Activated T-cell treated with anti-CD3 and anti-CD28 coated beads, Interleukin-2, amount 50 U/mL, for 72 hours (primary cell): ENCODE measurements around the gene CD200R1. TPM values are rescaled to one million over a fixed set of nuclear protein-coding genes. Genes with fewer than 3 reads are reported as not detected.

Experiments used
- ATAC-seq, 2 donors: fragments of 150-1000 bp; cut with Tn5 transposase; replicated peaks in 1 of 2; 2 replicates each; pipeline ENCODE4 v1.10.0; 2021; ENCODE audit warnings: moderate library complexity in 2 of 2, mild to moderate bottlenecking in 1 of 2
- DNase-seq, 2 donors: peaks; one replicate each; pipeline ENCODE4 v3.0.0; 2021 to 2022; ENCODE audit warnings: mixed read lengths in 1 of 2
- H3K27ac Mint-ChIP-seq: one replicate; pipeline ENCODE4 v1.8.0; 2022; ENCODE audit warnings: mild to moderate bottlenecking, moderate library complexity, mixed read lengths
- H3K27me3 Mint-ChIP-seq: one replicate; pipeline ENCODE4 v1.8.0; 2022; ENCODE audit warnings: low read depth, mixed read lengths
- H3K36me3 Mint-ChIP-seq, 2 donors: one replicate each; pipeline ENCODE4 v1.8.0; 2022; ENCODE audit warnings: mixed read lengths in 2 of 2, mild to moderate bottlenecking in 1 of 2; ENCODE audit not compliant: insufficient read depth in 2 of 2
- H3K4me1 Mint-ChIP-seq: one replicate; pipeline ENCODE4 v1.8.0; 2022; ENCODE audit warnings: low read depth, mixed read lengths
- H3K4me3 Mint-ChIP-seq, 2 donors: one replicate each; pipeline ENCODE4 v1.8.0; 2022; ENCODE audit warnings: mild to moderate bottlenecking in 2 of 2, mixed read lengths in 2 of 2, moderate library complexity in 2 of 2
- H3K9me3 Mint-ChIP-seq, 2 donors: one replicate each; pipeline ENCODE4 v1.8.0; 2022; ENCODE audit warnings: mixed read lengths in 2 of 2
- total RNA-seq, 2 donors: library from RNA; stranded (reverse); gene quantifications; one replicate each; pipeline ENCODE4 v1.2.3, GENCODE V29; 2022

Gene CD200R1
- total RNA-seq, result 1 to 10 TPM; 1.4 to 2.2 TPM

- Mint-ChIP-seq H3K9me3 (no peaks in the 10 kb centered on the region), H3K4me1 (peaks cover 81% of the 10 kb centered on the region), H3K27ac (peak within 1 kb of the TSS; percentile 92), H3K36me3 (no peaks in the 10 kb centered on the region), H3K27me3 (no peaks in the 10 kb centered on the region), H3K4me3 (peak within 1 kb of the TSS; percentile 89 to 94)
- ATAC-seq (peak in 1 of 2 donors; percentile 6), DNase-seq (no peak)
Observed at GRCh38 chr3:112974894-112975293, at the start of gene CD200R1. Gene CD200R1, minus strand, starts transcription at chr3:112975103. Its CDS starts 246 bp downstream, at chr3:112974857.

- H3K36me3 Mint-ChIP-seq, result peaks cover 5 to 8% of the 10 kb centered on the region in 2 donors
- no peaks in the 10 kb centered on the region for H3K27me3 Mint-ChIP-seq
- H3K4me3 Mint-ChIP-seq, result no peak overlapping the region
- peaks cover 42% of the 10 kb centered on the region for H3K4me1 Mint-ChIP-seq
- no peak for DNase-seq
- ATAC-seq, result no peak
- H3K9me3 Mint-ChIP-seq, result no peaks in the 10 kb centered on the region
- no peak overlapping the region for H3K27ac Mint-ChIP-seq
Observed at GRCh38 chr3:113021471-113021870, 46.6 kb upstream of the CD200R1 start.

GRCh38 chr3:113019182-113020137, 44.6 kb upstream of the CD200R1 start:
- H3K36me3 Mint-ChIP-seq, result peaks cover 11 to 12% of the 10 kb centered on the region in 2 donors
- H3K4me3 Mint-ChIP-seq, result peak overlapping the region; percentile 90 to 98
- no peaks in the 10 kb centered on the region for H3K27me3 Mint-ChIP-seq
- no peaks in the 10 kb centered on the region for H3K9me3 Mint-ChIP-seq
- H3K4me1 Mint-ChIP-seq, result peaks cover 56% of the 10 kb centered on the region
- H3K27ac Mint-ChIP-seq, result peak overlapping the region; percentile 98
- peak; percentile 92 for ATAC-seq
- peak; percentile 86 to 90 for DNase-seq

- Mint-ChIP-seq H3K4me3 (peak overlapping the region; percentile 90 to 98), H3K9me3 (no peaks in the 10 kb centered on the region), H3K27ac (peak overlapping the region; percentile 98), H3K4me1 (peaks cover 60% of the 10 kb centered on the region), H3K27me3 (no peaks in the 10 kb centered on the region), H3K36me3 (peaks cover 12 to 15% of the 10 kb centered on the region in 2 donors)
- DNase-seq, result peak in 1 of 2 donors; percentile 31
- ATAC-seq, result peak in 1 of 2 donors; percentile 17
Observed at GRCh38 chr3:113018536-113019181, 43.8 kb upstream of the CD200R1 start.

GRCh38 chr3:113013593-113013992, 38.7 kb upstream of the CD200R1 start:
- peak overlapping the region; percentile 95 for H3K27ac Mint-ChIP-seq
- no peaks in the 10 kb centered on the region for H3K27me3 Mint-ChIP-seq
- H3K9me3 Mint-ChIP-seq, result no peaks in the 10 kb centered on the region
- H3K4me3 Mint-ChIP-seq, result peak overlapping the region in 1 of 2 donors; percentile 66
- ATAC-seq, result no peak
- H3K4me1 Mint-ChIP-seq, result peaks cover 76% of the 10 kb centered on the region
- DNase-seq, result no peak
- H3K36me3 Mint-ChIP-seq, result peaks cover 21 to 45% of the 10 kb centered on the region in 2 donors

GRCh38 chr3:113008117-113008516, 33.2 kb upstream of the CD200R1 start:
- H3K27ac Mint-ChIP-seq, result peak overlapping the region; percentile 67
- H3K27me3 Mint-ChIP-seq, result no peaks in the 10 kb centered on the region
- H3K4me1 Mint-ChIP-seq, result peaks cover 85% of the 10 kb centered on the region
- peak overlapping the region in 1 of 2 donors; percentile 19 for H3K4me3 Mint-ChIP-seq
- DNase-seq, result no peak
- ATAC-seq, result no peak
- H3K36me3 Mint-ChIP-seq, result peaks cover 18 to 56% of the 10 kb centered on the region in 2 donors
- H3K9me3 Mint-ChIP-seq, result no peaks in the 10 kb centered on the region

- Mint-ChIP-seq H3K36me3 (peaks cover 12 to 50% of the 10 kb centered on the region in 2 donors), H3K27ac (peak overlapping the region; percentile 96), H3K4me3 (peak overlapping the region; percentile 76 to 91), H3K4me1 (peaks cover 83% of the 10 kb centered on the region), H3K27me3 (no peaks in the 10 kb centered on the region), H3K9me3 (no peaks in the 10 kb centered on the region)
- no peak for DNase-seq
- peak in 1 of 2 donors; percentile 17 for ATAC-seq
Observed at GRCh38 chr3:113006359-113007056, 31.6 kb upstream of the CD200R1 start.

- Mint-ChIP-seq H3K36me3 (peaks cover 11 to 52% of the 10 kb centered on the region in 2 donors), H3K9me3 (no peaks in the 10 kb centered on the region), H3K4me3 (peak overlapping the region; percentile 76 to 91), H3K27me3 (no peaks in the 10 kb centered on the region), H3K4me1 (peaks cover 83% of the 10 kb centered on the region), H3K27ac (peak overlapping the region; percentile 96)
- ATAC-seq (peak; percentile 96), DNase-seq (peak in 1 of 2 donors; percentile 8)
Observed at GRCh38 chr3:113005611-113006010, 30.7 kb upstream of the CD200R1 start.

GRCh38 chr3:113002679-113003078, 27.8 kb upstream of the CD200R1 start:
- Mint-ChIP-seq H3K9me3 (no peaks in the 10 kb centered on the region), H3K27me3 (no peaks in the 10 kb centered on the region), H3K4me1 (peaks cover 67% of the 10 kb centered on the region), H3K27ac (peak overlapping the region; percentile 92), H3K36me3 (peaks cover 9 to 45% of the 10 kb centered on the region in 2 donors), H3K4me3 (peak overlapping the region in 1 of 2 donors; percentile 15)
- DNase-seq (peak; percentile 59 to 66), ATAC-seq (peak; percentile 73 to 82)

GRCh38 chr3:113002037-113002436, 27.1 kb upstream of the CD200R1 start:
- peak overlapping the region in 1 of 2 donors; percentile 15 for H3K4me3 Mint-ChIP-seq
- peaks cover 63% of the 10 kb centered on the region for H3K4me1 Mint-ChIP-seq
- H3K9me3 Mint-ChIP-seq, result no peaks in the 10 kb centered on the region

GRCh38 chr3:113000691-113001090, 25.8 kb upstream of the CD200R1 start:
- Mint-ChIP-seq H3K36me3 (peaks cover 8 to 33% of the 10 kb centered on the region in 2 donors), H3K27ac (peak overlapping the region; percentile 99), H3K27me3 (no peaks in the 10 kb centered on the region), H3K9me3 (no peaks in the 10 kb centered on the region), H3K4me3 (peak overlapping the region; percentile 0 to 76), H3K4me1 (peaks cover 58% of the 10 kb centered on the region)
- DNase-seq (no peak), ATAC-seq (no peak)

More at GRCh38 chr3:113002037-113002436, 27.1 kb upstream of the CD200R1 start:
- no peak for DNase-seq
- H3K27ac Mint-ChIP-seq, result peak overlapping the region; percentile 99
- no peaks in the 10 kb centered on the region for H3K27me3 Mint-ChIP-seq
- no peak for ATAC-seq
- peaks cover 8 to 39% of the 10 kb centered on the region in 2 donors for H3K36me3 Mint-ChIP-seq

GRCh38 chr3:112995800-112996199, 20.9 kb upstream of the CD200R1 start:
- Mint-ChIP-seq H3K4me1 (peaks cover 60% of the 10 kb centered on the region), H3K4me3 (no peak overlapping the region), H3K27me3 (no peaks in the 10 kb centered on the region), H3K27ac (no peak overlapping the region), H3K9me3 (no peaks in the 10 kb centered on the region), H3K36me3 (peaks cover 7 to 18% of the 10 kb centered on the region in 2 donors)
- DNase-seq (no peak), ATAC-seq (no peak)
